K562 (cell line): ENCODE results near the gene FADS1. TPM values are rescaled to one million over a fixed set of nuclear protein-coding genes. Genes with fewer than 3 reads are reported as not detected.

Experiments
- CREBBP ChIP-seq: IDR thresholded peaks from one replicate; pipeline ENCODE4 v1.6.1; 2012; ENCODE audit warnings: low read depth, mild to moderate bottlenecking, control low read depth, inconsistent platforms, low read length
- HDAC6 ChIP-seq: IDR thresholded peaks from 2 replicates; pipeline ENCODE4 v1.6.1; 2012; ENCODE audit warnings: low read depth, mild to moderate bottlenecking, control low read depth, inconsistent platforms, low read length, moderate library complexity
- HLTF ChIP-seq: fragments of 450-650 bp; IDR thresholded peaks from 2 replicates; pipeline ENCODE4 v1.6.1; 2016
- KHSRP ChIP-seq: fragments of 450-650 bp; IDR thresholded peaks from 2 replicates; pipeline ENCODE4 v1.6.1; 2017
- MEIS2 ChIP-seq: fragments of 450-650 bp; IDR thresholded peaks from 2 replicates; pipeline ENCODE4 v1.6.1; 2014; ENCODE audit warnings: mild to moderate bottlenecking; ENCODE audit not compliant: partially characterized antibody
- MGA ChIP-seq: fragments of 450-650 bp; IDR thresholded peaks from 2 replicates; pipeline ENCODE4 v1.6.1; 2016; ENCODE audit warnings: mild to moderate bottlenecking, moderate library complexity
- MTA3 ChIP-seq: fragments of 450-650 bp; formaldehyde crosslinking; IDR thresholded peaks from 2 replicates; pipeline ENCODE4 v1.6.1; 2017; ENCODE audit warnings: mild to moderate bottlenecking, borderline replicate concordance
- PCBP1 ChIP-seq: fragments of 200-400 bp; formaldehyde crosslinking; IDR thresholded peaks from 2 replicates; pipeline ENCODE4 v1.6.1; 2018; ENCODE audit warnings: mild to moderate bottlenecking, low read depth, low read length; ENCODE audit not compliant: poor library complexity, severe bottlenecking
- ZFP30 ChIP-seq: fragments of 250-450 bp; sonication (Bioruptor Pico); IDR thresholded peaks from 2 replicates; pipeline ENCODE4 v1.8.0; 2022; ENCODE audit warnings: moderate library complexity, mild to moderate bottlenecking, inconsistent platforms, borderline replicate concordance
- polyA plus RNA-seq, 8 experiments: library from polyadenylated mRNA; depleted of rRNA in 4 of 8; stranded (reverse) in 5 of 8; unstranded in 3 of 8; fragments of >200 nt; fragmentation: Nextera tagmentation in 2 of 8; fragmentation: Illumina TruSeq in 1 of 8; extraction: Ambion mirVana in 2 of 8; extraction: Trizol in 1 of 8; gene quantifications; 2 replicates each; pipeline versions ENCODE4 v1.2.1 to v1.2.3, GENCODE V29; 2011 to 2014; ENCODE audit warnings: inconsistent platforms in 1 of 8, missing spikeins in 1 of 8
- total RNA-seq, 7 experiments: library from RNA; depleted of rRNA in 6 of 7; stranded (reverse); fragments of >200 nt in 6 of 7; fragmentation: Illumina TruSeq in 2 of 7; extraction: Trizol in 2 of 7; gene quantifications; 2 replicates each; pipeline versions ENCODE4 v1.2.1 to v1.2.3, GENCODE V29; 2011 to 2021; ENCODE audit warnings: low replicate concordance in 1 of 7
- TF ChIP-seq, protein P1 (sequence below): fragments of 250-450 bp; sonication (Bioruptor Pico); IDR thresholded peaks from 2 replicates; pipeline ENCODE4 v1.8.0; 2022; ENCODE audit warnings: inconsistent platforms
- TF ChIP-seq, protein P2 (sequence below): fragments of 450-650 bp; IDR thresholded peaks from 2 replicates; pipeline ENCODE4 v1.6.1; 2016
- TF ChIP-seq, protein P3 (sequence below): fragments of 250-450 bp; sonication (Bioruptor Pico); IDR thresholded peaks from 2 replicates; pipeline ENCODE4 v1.5.0; 2020; ENCODE audit warnings: mild to moderate bottlenecking

FADS1 gene
- total and polyA plus RNA-seq, 9 of the 15 experiments (the other 6 are each of a cell fraction or from before 2014, with no cell fraction given), result 110 to 864 (median 364) TPM

DNA sequence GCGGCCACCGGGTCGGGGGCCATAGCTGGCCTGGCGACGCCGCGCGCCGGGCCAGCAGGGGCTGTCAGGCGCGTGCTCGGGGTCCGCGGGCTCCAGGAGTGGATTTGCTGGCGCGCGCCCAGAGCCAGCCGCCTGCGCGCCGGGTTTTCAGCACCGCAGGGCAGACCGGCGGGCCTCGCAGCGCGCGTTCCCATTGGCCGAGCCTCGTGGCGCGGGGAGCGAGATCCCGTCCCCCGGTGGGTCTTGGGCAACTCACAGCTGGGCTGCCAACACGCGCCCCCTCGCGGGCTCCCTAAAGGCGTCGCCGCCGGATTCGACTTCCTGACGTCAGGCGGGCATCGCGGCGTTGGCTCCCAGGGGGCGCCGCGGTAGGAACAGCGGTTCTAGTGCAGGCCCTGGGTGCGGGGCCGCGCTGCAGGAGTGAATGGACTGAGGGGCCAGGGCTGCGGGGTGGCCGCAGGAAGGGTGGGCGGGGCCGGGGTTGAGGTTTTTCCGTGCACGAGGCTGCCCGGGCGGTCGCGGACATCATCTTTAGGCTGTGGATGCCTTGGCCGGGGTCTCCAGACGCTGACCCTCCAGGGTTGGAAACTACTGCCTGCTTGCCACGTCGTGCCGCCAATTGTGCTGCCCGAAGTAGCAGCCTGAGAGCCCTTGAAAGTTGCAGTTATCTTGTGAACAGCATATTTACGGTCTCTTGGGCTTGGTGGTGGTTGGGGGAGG is at the start of gene FADS1 (continued):
- TF ChIP-seq, protein P1, sequence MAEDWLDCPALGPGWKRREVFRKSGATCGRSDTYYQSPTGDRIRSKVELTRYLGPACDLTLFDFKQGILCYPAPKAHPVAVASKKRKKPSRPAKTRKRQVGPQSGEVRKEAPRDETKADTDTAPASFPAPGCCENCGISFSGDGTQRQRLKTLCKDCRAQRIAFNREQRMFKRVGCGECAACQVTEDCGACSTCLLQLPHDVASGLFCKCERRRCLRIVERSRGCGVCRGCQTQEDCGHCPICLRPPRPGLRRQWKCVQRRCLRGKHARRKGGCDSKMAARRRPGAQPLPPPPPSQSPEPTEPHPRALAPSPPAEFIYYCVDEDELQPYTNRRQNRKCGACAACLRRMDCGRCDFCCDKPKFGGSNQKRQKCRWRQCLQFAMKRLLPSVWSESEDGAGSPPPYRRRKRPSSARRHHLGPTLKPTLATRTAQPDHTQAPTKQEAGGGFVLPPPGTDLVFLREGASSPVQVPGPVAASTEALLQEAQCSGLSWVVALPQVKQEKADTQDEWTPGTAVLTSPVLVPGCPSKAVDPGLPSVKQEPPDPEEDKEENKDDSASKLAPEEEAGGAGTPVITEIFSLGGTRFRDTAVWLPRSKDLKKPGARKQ (CRISPR knock-in tag), result no peak
- TF ChIP-seq CREBBP (no peak), MTA3 (peak; percentile 96), HLTF (no peak), PCBP1 (peak; percentile 59), KHSRP (no peak), MEIS2 (peak; percentile 46), HDAC6 (no peak), MGA (peak; percentile 91), ZFP30 (no peak)
- TF ChIP-seq, protein P2, sequence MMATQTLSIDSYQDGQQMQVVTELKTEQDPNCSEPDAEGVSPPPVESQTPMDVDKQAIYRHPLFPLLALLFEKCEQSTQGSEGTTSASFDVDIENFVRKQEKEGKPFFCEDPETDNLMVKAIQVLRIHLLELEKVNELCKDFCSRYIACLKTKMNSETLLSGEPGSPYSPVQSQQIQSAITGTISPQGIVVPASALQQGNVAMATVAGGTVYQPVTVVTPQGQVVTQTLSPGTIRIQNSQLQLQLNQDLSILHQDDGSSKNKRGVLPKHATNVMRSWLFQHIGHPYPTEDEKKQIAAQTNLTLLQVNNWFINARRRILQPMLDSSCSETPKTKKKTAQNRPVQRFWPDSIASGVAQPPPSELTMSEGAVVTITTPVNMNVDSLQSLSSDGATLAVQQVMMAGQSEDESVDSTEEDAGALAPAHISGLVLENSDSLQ, result peak; percentile 13; the same call in 1 of the 2 replicates
- TF ChIP-seq, protein P3, sequence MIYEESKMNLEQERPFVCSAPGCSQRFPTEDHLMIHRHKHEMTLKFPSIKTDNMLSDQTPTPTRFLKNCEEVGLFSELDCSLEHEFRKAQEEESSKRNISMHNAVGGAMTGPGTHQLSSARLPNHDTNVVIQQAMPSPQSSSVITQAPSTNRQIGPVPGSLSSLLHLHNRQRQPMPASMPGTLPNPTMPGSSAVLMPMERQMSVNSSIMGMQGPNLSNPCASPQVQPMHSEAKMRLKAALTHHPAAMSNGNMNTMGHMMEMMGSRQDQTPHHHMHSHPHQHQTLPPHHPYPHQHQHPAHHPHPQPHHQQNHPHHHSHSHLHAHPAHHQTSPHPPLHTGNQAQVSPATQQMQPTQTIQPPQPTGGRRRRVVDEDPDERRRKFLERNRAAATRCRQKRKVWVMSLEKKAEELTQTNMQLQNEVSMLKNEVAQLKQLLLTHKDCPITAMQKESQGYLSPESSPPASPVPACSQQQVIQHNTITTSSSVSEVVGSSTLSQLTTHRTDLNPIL (CRISPR knock-in tag), result no peak
